Measurements from ENCODE around the gene TMEM260.
"Not testable (repeated sequence)": the region's sequence is repeated elsewhere in the genome, so short reads cannot be mapped to it uniquely, and the experiment has no call there.

TMEM260 gene

GRCh38 chr14:56678838-56679237 is 99.2 kb downstream of the TMEM260 start:
- DNase-seq: no peak

GRCh38 chr14:56686416-56686815 is 106.8 kb downstream of the TMEM260 start:
- DNase-seq: no peak

GRCh38 chr14:56687123-56687522 is 107.5 kb downstream of the TMEM260 start:
- DNase-seq: no peak

GRCh38 chr14:56694609-56695008 is 115.0 kb downstream of the TMEM260 start:
- DNase-seq: no peak

GRCh38 chr14:56695216-56695615 is 115.6 kb downstream of the TMEM260 start:
- not testable (repeated sequence) for DNase-seq

All from central memory CD4-positive, alpha-beta T cell (primary cell).